Retina (tissue), 1 donor: ENCODE data around the gene MED13.
"Not testable (repeated sequence)": the region's sequence is repeated elsewhere in the genome, so short reads cannot be mapped to it uniquely, and the experiment has no call there.

Experiments
- DNase-seq: peaks from one replicate; pipeline ENCODE4 v3.0.0-alpha.2; 2016

The MED13 gene

DNA sequence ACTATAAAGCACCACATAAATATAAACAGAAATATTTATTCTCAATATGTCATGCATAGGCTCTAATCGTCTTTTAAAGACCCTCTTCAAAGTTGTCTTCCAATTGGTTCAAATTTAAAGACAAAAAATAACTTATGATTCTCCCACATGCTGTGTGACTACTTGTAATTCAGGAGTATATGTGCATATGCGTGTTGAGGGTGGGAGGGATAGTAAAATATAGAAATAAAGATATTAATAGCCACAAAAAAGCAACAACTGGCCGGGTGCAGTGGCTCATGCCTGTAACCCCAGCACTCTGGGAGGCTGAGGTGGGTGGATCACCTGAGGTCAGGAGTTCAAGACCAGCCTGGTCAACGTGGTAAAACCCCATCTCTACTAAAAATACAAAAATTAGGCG lies 170.8 kb downstream of the MED13 start:
- not testable (repeated sequence) for DNase-seq
